Measurements from ENCODE around the gene CEMP1. TPM values are rescaled to one million over a fixed set of nuclear protein-coding genes. Genes with fewer than 3 reads are reported as not detected.

Gene CEMP1
- polyA plus RNA-seq (2012; ENCODE audit: insufficient read length, low read depth) = 9.0 TPM

- TF ChIP-seq TAF1 (IDR thresholded peaks at IDR 0.05; ENCODE audit: borderline replicate concordance, insufficient read depth, low read length) (no peak), REST (IDR thresholded peaks at IDR 0.05; ENCODE audit: insufficient read depth in 1 of 2, low read depth in 2 of 2, low read length in 2 of 2) (no peak)
Observed at GRCh38 chr16:2531371-2531695, at the start of gene CEMP1. CEMP1 (minus strand) TSS chr16:2531408; CDS start chr16:2531073, 335 bp downstream.

GRCh38 chr16:2537451-2538379, 6.5 kb upstream of the CEMP1 start, which contains the start of gene PDPK1:
PDPK1 (plus strand) TSS chr16:2538021; CDS start chr16:2538113, 92 bp downstream.
- TF ChIP-seq TAF1 (IDR thresholded peaks at IDR 0.05; ENCODE audit: borderline replicate concordance, insufficient read depth, low read length) (no peak), POLR2AphosphoS5 (IDR thresholded peaks at IDR 0.05; ENCODE audit: low read depth, low read length) (no peak), SIN3A (IDR thresholded peaks at IDR 0.05; ENCODE audit: borderline replicate concordance, insufficient read depth, low read length) (no peak), REST (IDR thresholded peaks at IDR 0.05; ENCODE audit: insufficient read depth in 1 of 2, low read depth in 2 of 2, low read length in 2 of 2) (no peak), FOXP2 (optimal IDR thresholded peaks at IDR 0.05; ENCODE audit: borderline replicate concordance, extremely low read depth, extremely low read length, insufficient read depth) (no peak)

GRCh38 chr16:2535625-2536013, 4.4 kb upstream of the CEMP1 start:
- TF ChIP-seq SIN3A (IDR thresholded peaks at IDR 0.05; ENCODE audit: borderline replicate concordance, insufficient read depth, low read length) (no peak), TAF1 (IDR thresholded peaks at IDR 0.05; ENCODE audit: borderline replicate concordance, insufficient read depth, low read length) (no peak)

- TF ChIP-seq TAF1 (IDR thresholded peaks at IDR 0.05; ENCODE audit: borderline replicate concordance, insufficient read depth, low read length) (no peak), SIN3A (IDR thresholded peaks at IDR 0.05; ENCODE audit: borderline replicate concordance, insufficient read depth, low read length) (no peak), REST (IDR thresholded peaks at IDR 0.05; ENCODE audit: insufficient read depth in 1 of 2, low read depth in 2 of 2, low read length in 2 of 2) (no peak), POLR2AphosphoS5 (IDR thresholded peaks at IDR 0.05; ENCODE audit: low read depth, low read length) (no peak), FOXP2 (optimal IDR thresholded peaks at IDR 0.05; ENCODE audit: borderline replicate concordance, extremely low read depth, extremely low read length, insufficient read depth) (no peak)
Observed at GRCh38 chr16:2533912-2534311, 2.7 kb upstream of the CEMP1 start.

- TF ChIP-seq SIN3A (IDR thresholded peaks at IDR 0.05; ENCODE audit: borderline replicate concordance, insufficient read depth, low read length) (no peak), REST (IDR thresholded peaks at IDR 0.05; ENCODE audit: insufficient read depth in 1 of 2, low read depth in 2 of 2, low read length in 2 of 2) (no peak), FOXP2 (optimal IDR thresholded peaks at IDR 0.05; ENCODE audit: borderline replicate concordance, extremely low read depth, extremely low read length, insufficient read depth) (no peak), TAF1 (IDR thresholded peaks at IDR 0.05; ENCODE audit: borderline replicate concordance, insufficient read depth, low read length) (no peak), POLR2AphosphoS5 (IDR thresholded peaks at IDR 0.05; ENCODE audit: low read depth, low read length) (no peak)
Observed at GRCh38 chr16:2532494-2533141, 1.4 kb upstream of the CEMP1 start.
